Fibroblast of lung (primary cell): ENCODE measurements around the gene ALS2.

Experiments
- CTCF ChIP-seq, 2 donors: IDR thresholded peaks in 1 of 2; conservative IDR thresholded peaks in 1 of 2; 1 replicate in 1 of 2; 2 replicates in 1 of 2; pipeline ENCODE4 v1.5.1; 2011 to 2012; ENCODE audit warnings: low read length in 2 of 2, control low read depth in 1 of 2, inconsistent platforms in 1 of 2, low read depth in 1 of 2, mild to moderate bottlenecking in 1 of 2
- EZH2 ChIP-seq: IDR thresholded peaks from 2 replicates; pipeline ENCODE4 v1.5.1; 2012; ENCODE audit warnings: low read length, control low read depth, mild to moderate bottlenecking; ENCODE audit errors: missing control alignments

DNA sequence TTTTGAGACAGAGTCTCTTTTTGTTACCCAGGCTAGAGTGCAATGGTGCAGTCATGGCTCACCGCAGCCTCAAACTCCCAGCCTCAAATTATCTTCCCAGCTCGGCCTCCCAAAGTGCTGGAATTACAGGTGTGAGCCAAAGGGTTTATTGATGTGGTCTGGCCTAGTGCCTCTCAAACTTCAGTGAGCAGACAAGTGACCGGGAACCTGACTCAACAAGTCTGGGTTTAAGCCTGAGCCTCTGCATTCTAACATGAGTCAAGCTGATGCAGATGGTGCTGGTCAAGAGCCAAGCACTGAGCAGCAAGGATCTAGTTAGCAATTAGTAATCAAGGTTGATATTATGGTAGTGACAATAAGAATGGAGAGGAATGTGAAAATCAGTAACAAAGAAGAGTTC lies 46.9 kb upstream of the ALS2 start:
- TF ChIP-seq CTCF (conservative IDR thresholded peaks at IDR 0.05 in 1 of 2, IDR thresholded peaks at IDR 0.05 in 1 of 2; ENCODE audit: low read depth in 1 of 2, low read length in 2 of 2) = no peak
- no peak for TF ChIP-seq EZH2
